Ovary (tissue), 3 donors: ENCODE results near the gene ELANE.

ENCODE experiments used
- CTCF ChIP-seq, 3 donors: fragments of 450-650 bp in 2 of 3; fragments of 200-600 bp in 1 of 3; IDR thresholded peaks; one replicate each; pipeline versions ENCODE4 v1.5.1 to v1.8.0; 2016 to 2022; ENCODE audit warnings: antibody characterized with exemption in 3 of 3, mild to moderate bottlenecking in 1 of 3
- EP300 ChIP-seq: sonication (generic); formaldehyde crosslinking; IDR thresholded peaks from one replicate; pipeline ENCODE4 v1.6.1; 2017; ENCODE audit warnings: antibody characterized with exemption
- donor health status: DM: no; HTN: no; CAD: no.

GRCh38 chr19:888581-889385 lies 36.7 kb downstream of the ELANE start:
- TF ChIP-seq CTCF (IDR thresholded peaks at IDR 0.05): no peak
- no peak for TF ChIP-seq EP300
